Liver (tissue), 3 donors: ENCODE results near the gene MAG.

Experiments used
- CTCF ChIP-seq: fragments of 150-350 bp; IDR thresholded peaks from 2 replicates; pipeline ENCODE4 v1.5.1; 2017; ENCODE audit warnings: improper control_type of control experiment, low read depth, low read length; ENCODE audit not compliant: missing input control
- EGR1 ChIP-seq, 2 donors: IDR thresholded peaks; 2 replicates each; pipeline ENCODE4 v1.6.1; 2016 to 2018; ENCODE audit warnings: antibody characterized with exemption in 2 of 2, low read depth in 2 of 2
- FOXA1 ChIP-seq: IDR thresholded peaks from 2 replicates; pipeline ENCODE4 v1.6.1; 2016; ENCODE audit warnings: antibody characterized with exemption
- GABPA ChIP-seq, 2 donors: IDR thresholded peaks in 1 of 2; conservative IDR thresholded peaks in 1 of 2; 2 replicates each; pipeline ENCODE4 v1.6.1; 2016; ENCODE audit warnings: antibody characterized with exemption in 2 of 2, mild to moderate bottlenecking in 1 of 2, moderate library complexity in 1 of 2
- HNF4G ChIP-seq: IDR thresholded peaks from 2 replicates; pipeline ENCODE4 v1.6.1; 2016; ENCODE audit warnings: antibody characterized with exemption
- JUND ChIP-seq, 2 donors: IDR thresholded peaks; 2 replicates each; pipeline ENCODE4 v1.6.1; 2016; ENCODE audit warnings: antibody characterized with exemption in 2 of 2
- MAX ChIP-seq: IDR thresholded peaks from 2 replicates; pipeline ENCODE4 v1.6.1; 2016; ENCODE audit warnings: antibody characterized with exemption
- NR2F2 ChIP-seq: IDR thresholded peaks from 2 replicates; pipeline ENCODE4 v1.6.1; 2016; ENCODE audit warnings: antibody characterized with exemption
- RAD21 ChIP-seq, 2 donors: IDR thresholded peaks; 2 replicates each; pipeline ENCODE4 v1.6.1; 2016; ENCODE audit warnings: antibody characterized with exemption in 2 of 2, mild to moderate bottlenecking in 2 of 2
- REST ChIP-seq: IDR thresholded peaks from 2 replicates; pipeline ENCODE4 v1.6.1; 2016; ENCODE audit warnings: antibody characterized with exemption, mild to moderate bottlenecking
- SP1 ChIP-seq: IDR thresholded peaks from 2 replicates; pipeline ENCODE4 v1.6.1; 2018; ENCODE audit warnings: antibody characterized with exemption, mild to moderate bottlenecking
- TAF1 ChIP-seq: conservative IDR thresholded peaks from 2 replicates; pipeline ENCODE4 v1.6.1; 2016; ENCODE audit warnings: antibody characterized with exemption, mild to moderate bottlenecking
- YY1 ChIP-seq: IDR thresholded peaks from 2 replicates; pipeline ENCODE4 v1.6.1; 2016; ENCODE audit warnings: antibody characterized with exemption, mild to moderate bottlenecking
- donor health status: healthy.
- donor health status: healthy.

DNA sequence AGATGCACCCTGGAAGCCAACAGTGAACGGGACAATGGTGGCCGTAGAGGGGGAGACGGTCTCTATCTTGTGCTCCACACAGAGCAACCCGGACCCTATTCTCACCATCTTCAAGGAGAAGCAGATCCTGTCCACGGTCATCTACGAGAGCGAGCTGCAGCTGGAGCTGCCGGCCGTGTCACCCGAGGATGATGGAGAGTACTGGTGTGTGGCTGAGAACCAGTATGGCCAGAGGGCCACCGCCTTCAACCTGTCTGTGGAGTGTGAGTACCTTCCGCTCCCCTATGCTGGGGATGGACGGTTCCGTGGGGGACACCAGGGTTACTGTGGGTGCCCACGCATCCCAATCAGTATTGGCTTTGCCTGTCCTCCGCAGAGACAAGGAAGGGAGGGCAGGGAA, 10.5 kb downstream of the MAG start:
- TF ChIP-seq CTCF = no peak
- no peak for TF ChIP-seq JUND (IDR thresholded peaks at IDR 0.05)
- no peak for TF ChIP-seq NR2F2
- no peak for TF ChIP-seq RAD21 (IDR thresholded peaks at IDR 0.05)
- TF ChIP-seq REST = no peak
- no peak for TF ChIP-seq MAX
- TF ChIP-seq EGR1 (IDR thresholded peaks at IDR 0.05; ENCODE audit: low read depth in 2 of 2) = no peak
- TF ChIP-seq YY1 = no peak
- no peak for TF ChIP-seq SP1
- TF ChIP-seq FOXA1 = no peak
- TF ChIP-seq HNF4G = no peak
- no peak for TF ChIP-seq TAF1
- no peak for TF ChIP-seq GABPA (IDR thresholded peaks at IDR 0.05 in 1 of 2, conservative IDR thresholded peaks at IDR 0.05 in 1 of 2)
